Large intestine (tissue), 12 donors: ENCODE measurements around the gene WFIKKN1. TPM values are rescaled to one million over a fixed set of nuclear protein-coding genes. Genes with fewer than 3 reads are reported as not detected.
A peak's percentile ranks its signal among the peaks of the same experiment; 100 is the strongest.

Experiments used
- DNase-seq, 2 donors: peaks; one replicate each; pipeline versions ENCODE4 v3.0.0 to v3.0.0-alpha.2; 2013
- H3K27ac ChIP-seq: one replicate; pipeline ENCODE4 v1.5.1; 2013; ENCODE audit warnings: low read length
- H3K27me3 ChIP-seq: 2 replicates; pipeline ENCODE4 v1.6.1; 2013; ENCODE audit warnings: low read length; ENCODE audit not compliant: control insufficient read depth, insufficient read depth
- H3K36me3 ChIP-seq: 2 replicates; pipeline ENCODE4 v1.6.1; 2013; ENCODE audit warnings: low read length; ENCODE audit not compliant: control insufficient read depth, insufficient read depth
- H3K4me1 ChIP-seq: one replicate; pipeline ENCODE4 v1.6.1; 2013; ENCODE audit warnings: low read length; ENCODE audit not compliant: control insufficient read depth, insufficient read depth
- H3K4me3 ChIP-seq: one replicate; pipeline ENCODE4 v1.5.1; 2013; ENCODE audit warnings: low read length
- H3K9me3 ChIP-seq: one replicate; pipeline ENCODE4 v1.6.1; 2013; ENCODE audit warnings: mild to moderate bottlenecking, low read depth, low read length, moderate library complexity; ENCODE audit not compliant: control insufficient read depth
- WGBS: methylation state at CpG from one replicate; pipeline ENCODE4 v1.1.5; 2013; ENCODE audit warnings: low lambda C conversion rate; ENCODE audit not compliant: insufficient coverage; 5-methylcytosine and 5-hydroxymethylcytosine counted together
- long read RNA-seq, 11 donors: transcript quantifications; one replicate each; lab custom pipeline, GENCODE V29; 2026
- polyA plus RNA-seq: library from polyadenylated mRNA; unstranded; fragments of 120-200 nt; gene quantifications from one replicate; pipeline ENCODE4 v1.2.1, GENCODE V29; 2013

Gene WFIKKN1, protein sequence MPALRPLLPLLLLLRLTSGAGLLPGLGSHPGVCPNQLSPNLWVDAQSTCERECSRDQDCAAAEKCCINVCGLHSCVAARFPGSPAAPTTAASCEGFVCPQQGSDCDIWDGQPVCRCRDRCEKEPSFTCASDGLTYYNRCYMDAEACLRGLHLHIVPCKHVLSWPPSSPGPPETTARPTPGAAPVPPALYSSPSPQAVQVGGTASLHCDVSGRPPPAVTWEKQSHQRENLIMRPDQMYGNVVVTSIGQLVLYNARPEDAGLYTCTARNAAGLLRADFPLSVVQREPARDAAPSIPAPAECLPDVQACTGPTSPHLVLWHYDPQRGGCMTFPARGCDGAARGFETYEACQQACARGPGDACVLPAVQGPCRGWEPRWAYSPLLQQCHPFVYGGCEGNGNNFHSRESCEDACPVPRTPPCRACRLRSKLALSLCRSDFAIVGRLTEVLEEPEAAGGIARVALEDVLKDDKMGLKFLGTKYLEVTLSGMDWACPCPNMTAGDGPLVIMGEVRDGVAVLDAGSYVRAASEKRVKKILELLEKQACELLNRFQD
- 1.6 TPM for polyA plus RNA-seq
- long read RNA-seq, donor 1, full-length matches to known transcripts = 1 of 1 reads
- long read RNA-seq, donor 1, partial matches to known transcripts = 0 of 1 reads
- long read RNA-seq, donor 1, other reads (novel, unspliced or antisense) = 0 of 1 reads
- long read RNA-seq, donor 2, full-length matches to known transcripts = 6 of 6 reads
- long read RNA-seq, donor 2, partial matches to known transcripts = 0 of 6 reads
- long read RNA-seq, donor 2, other reads (novel, unspliced or antisense) = 0 of 6 reads
- long read RNA-seq, donor 3 = 0 reads
- long read RNA-seq, donor 4, full-length matches to known transcripts = 3 of 3 reads
- long read RNA-seq, donor 4, partial matches to known transcripts = 0 of 3 reads
- long read RNA-seq, donor 4, other reads (novel, unspliced or antisense) = 0 of 3 reads
- long read RNA-seq, donor 5, full-length matches to known transcripts = 6 of 6 reads
- long read RNA-seq, donor 5, partial matches to known transcripts = 0 of 6 reads
- long read RNA-seq, donor 5, other reads (novel, unspliced or antisense) = 0 of 6 reads
- long read RNA-seq, donor 6, full-length matches to known transcripts = 1 of 1 reads
- long read RNA-seq, donor 6, partial matches to known transcripts = 0 of 1 reads
- long read RNA-seq, donor 6, other reads (novel, unspliced or antisense) = 0 of 1 reads
- long read RNA-seq, donor 7, full-length matches to known transcripts = 3 of 3 reads
- long read RNA-seq, donor 7, partial matches to known transcripts = 0 of 3 reads
- long read RNA-seq, donor 7, other reads (novel, unspliced or antisense) = 0 of 3 reads
- long read RNA-seq, donor 8, full-length matches to known transcripts = 9 of 9 reads
- long read RNA-seq, donor 8, partial matches to known transcripts = 0 of 9 reads
- long read RNA-seq, donor 8, other reads (novel, unspliced or antisense) = 0 of 9 reads
- long read RNA-seq, donor 9, full-length matches to known transcripts = 6 of 6 reads
- long read RNA-seq, donor 9, partial matches to known transcripts = 0 of 6 reads
- long read RNA-seq, donor 9, other reads (novel, unspliced or antisense) = 0 of 6 reads
- long read RNA-seq, donor 10, full-length matches to known transcripts = 8 of 8 reads
- long read RNA-seq, donor 10, partial matches to known transcripts = 0 of 8 reads
- long read RNA-seq, donor 10, other reads (novel, unspliced or antisense) = 0 of 8 reads
- long read RNA-seq, donor 11, full-length matches to known transcripts = 2 of 2 reads
- long read RNA-seq, donor 11, partial matches to known transcripts = 0 of 2 reads
- long read RNA-seq, donor 11, other reads (novel, unspliced or antisense) = 0 of 2 reads

DNA sequence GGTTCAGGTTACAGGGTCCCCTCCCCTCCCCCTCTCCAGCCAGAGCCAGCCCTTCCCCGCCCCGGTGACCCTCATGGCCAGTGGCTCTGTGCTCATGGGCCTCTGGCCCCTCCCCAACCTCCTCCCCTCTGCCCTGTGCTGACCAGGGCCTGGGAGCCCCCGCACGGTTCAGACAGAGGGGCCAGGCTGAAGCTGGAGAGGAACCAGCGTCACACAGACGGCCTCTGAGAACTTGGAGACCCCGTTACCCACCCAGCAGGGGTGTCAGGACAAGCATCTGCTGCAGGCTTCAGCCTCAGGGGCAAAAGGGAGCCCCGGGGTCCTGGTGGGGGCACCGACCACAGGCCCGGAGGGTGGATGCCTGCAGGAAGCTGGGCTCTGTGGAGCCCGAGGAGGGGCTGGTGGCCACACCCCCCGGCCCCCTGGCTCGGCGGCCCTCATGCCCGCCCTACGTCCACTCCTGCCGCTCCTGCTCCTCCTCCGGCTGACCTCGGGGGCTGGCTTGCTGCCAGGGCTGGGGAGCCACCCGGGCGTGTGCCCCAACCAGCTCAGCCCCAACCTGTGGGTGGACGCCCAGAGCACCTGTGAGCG, at the start of gene WFIKKN1:
WFIKKN1 (plus strand) TSS at position 171 of the 591 bp plus-strand sequence; CDS start at position 440, 269 bp downstream.
- no CpG with 5 or more reads among the region's 23 CpGs for WGBS
- H3K9me3 ChIP-seq = peaks cover 7% of the 10 kb centered on the region
- peak in 1 of 2 donors; percentile 44 for DNase-seq
- H3K36me3 ChIP-seq = peaks cover 36% of the 10 kb centered on the region
- H3K4me3 ChIP-seq = no peak within 1 kb of the TSS
- peaks cover 3% of the 10 kb centered on the region for H3K27me3 ChIP-seq
- no peak within 1 kb of the TSS for H3K27ac ChIP-seq
- H3K4me1 ChIP-seq = peaks cover 22% of the 10 kb centered on the region

GRCh38 chr16:582218-582613, 48.6 kb upstream of the WFIKKN1 start:
- Histone ChIP-seq H3K4me3 (no peak overlapping the region), H3K4me1 (peaks cover 4% of the 10 kb centered on the region), H3K27me3 (peaks cover 3% of the 10 kb centered on the region), H3K27ac (no peak overlapping the region), H3K36me3 (peaks cover 5% of the 10 kb centered on the region), H3K9me3 (no peaks in the 10 kb centered on the region)
- WGBS = no CpG with 5 or more reads among the region's 18 CpGs
- no peak for DNase-seq

DNA sequence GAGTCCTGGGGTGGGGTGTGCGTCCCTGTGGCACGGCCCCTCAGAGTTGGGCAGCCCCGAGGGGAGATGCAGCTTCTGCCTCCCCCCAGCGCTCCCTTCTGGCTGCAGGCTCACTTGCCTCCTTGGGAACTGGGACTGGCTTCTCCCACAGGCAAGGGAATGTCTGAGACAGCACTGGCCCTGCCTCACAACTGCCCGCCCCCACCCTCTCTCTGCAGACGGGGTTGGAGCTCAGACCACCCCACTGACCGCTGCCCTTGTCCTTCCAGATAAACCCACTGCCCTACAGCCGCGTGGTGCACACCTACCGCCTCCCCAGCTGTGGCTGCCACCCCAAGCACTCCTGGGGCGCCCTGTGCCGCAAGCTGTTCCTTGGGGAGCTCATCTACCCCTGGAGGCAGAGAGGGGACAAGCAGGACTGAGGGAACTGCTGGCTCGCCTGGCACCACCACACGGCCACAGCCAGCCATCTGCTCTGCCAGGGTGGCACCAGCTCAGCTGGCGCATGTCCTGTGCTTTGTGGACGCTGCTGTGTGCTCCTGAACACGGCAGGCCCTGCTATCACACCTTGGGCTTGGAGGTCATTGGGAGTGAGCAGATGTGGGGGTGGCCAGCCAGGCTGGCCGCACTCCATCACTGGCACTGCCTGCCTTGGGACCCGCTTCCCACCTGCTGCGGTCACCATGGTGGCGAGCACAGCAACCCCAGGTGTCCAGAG, 48.0 kb upstream of the WFIKKN1 start:
- peaks cover 3% of the 10 kb centered on the region for H3K27me3 ChIP-seq
- peaks cover 6% of the 10 kb centered on the region for H3K4me1 ChIP-seq
- no peak for DNase-seq
- H3K9me3 ChIP-seq = no peaks in the 10 kb centered on the region
- no CpG with 5 or more reads among the region's 21 CpGs for WGBS
- no peak overlapping the region for H3K27ac ChIP-seq
- no peak overlapping the region for H3K4me3 ChIP-seq
- peaks cover 5% of the 10 kb centered on the region for H3K36me3 ChIP-seq

GRCh38 chr16:583470-583814, 47.3 kb upstream of the WFIKKN1 start:
- no CpG with 5 or more reads among the region's 16 CpGs for WGBS
- H3K4me1 ChIP-seq = peaks cover 13% of the 10 kb centered on the region

DNA sequence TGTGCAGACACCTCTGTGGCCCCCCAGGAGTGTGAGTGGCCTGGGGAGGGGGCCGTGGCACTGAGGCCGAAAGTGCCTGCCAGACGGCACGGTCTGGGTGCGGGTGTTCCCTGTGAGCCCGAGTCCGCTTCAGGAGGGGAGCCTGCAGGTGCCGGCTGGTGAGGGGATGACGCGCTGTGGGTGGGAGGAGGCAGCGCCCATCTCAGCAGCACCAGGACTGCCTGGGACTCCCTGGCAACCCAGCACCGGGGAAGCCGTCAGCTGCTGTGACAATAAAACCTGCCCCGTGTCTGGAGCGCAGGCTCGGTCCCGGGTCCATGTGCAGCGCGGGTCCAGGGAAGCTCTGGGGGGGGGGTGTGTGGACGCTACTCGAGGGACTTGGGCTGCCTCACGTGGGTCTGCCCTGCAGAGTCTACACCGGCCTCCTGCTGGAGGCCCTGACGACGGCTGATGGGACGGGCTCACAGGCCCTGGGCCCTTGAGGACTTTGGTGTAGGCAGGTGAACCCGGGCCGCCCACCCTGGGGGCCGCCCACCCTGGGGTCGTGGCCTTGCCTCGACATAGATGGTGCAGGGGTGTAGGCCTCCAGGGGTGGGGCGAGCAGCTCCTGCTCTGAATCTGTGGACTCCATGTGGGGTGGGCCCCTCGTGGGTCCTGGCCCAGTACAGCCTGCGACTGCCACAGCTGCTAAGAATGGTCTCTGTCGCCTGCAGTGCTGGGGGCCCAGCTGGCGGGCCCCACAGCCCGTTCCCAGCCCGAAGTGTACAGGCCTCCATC, 46.8 kb upstream of the WFIKKN1 start:
- peaks cover 3% of the 10 kb centered on the region for H3K27me3 ChIP-seq
- no CpG with 5 or more reads among the region's 38 CpGs for WGBS
- H3K4me1 ChIP-seq = peaks cover 13% of the 10 kb centered on the region
- H3K9me3 ChIP-seq = no peaks in the 10 kb centered on the region
- no peak overlapping the region for H3K27ac ChIP-seq
- peak in 1 of 2 donors; percentile 44 for DNase-seq
- H3K4me3 ChIP-seq = no peak overlapping the region
- H3K36me3 ChIP-seq = peaks cover 5% of the 10 kb centered on the region

More at GRCh38 chr16:583470-583814, 47.3 kb upstream of the WFIKKN1 start:
- H3K36me3 ChIP-seq = peaks cover 5% of the 10 kb centered on the region
- H3K4me3 ChIP-seq = no peak overlapping the region
- H3K9me3 ChIP-seq = no peaks in the 10 kb centered on the region
- no peak for DNase-seq
- peaks cover 3% of the 10 kb centered on the region for H3K27me3 ChIP-seq
- H3K27ac ChIP-seq = no peak overlapping the region

DNA sequence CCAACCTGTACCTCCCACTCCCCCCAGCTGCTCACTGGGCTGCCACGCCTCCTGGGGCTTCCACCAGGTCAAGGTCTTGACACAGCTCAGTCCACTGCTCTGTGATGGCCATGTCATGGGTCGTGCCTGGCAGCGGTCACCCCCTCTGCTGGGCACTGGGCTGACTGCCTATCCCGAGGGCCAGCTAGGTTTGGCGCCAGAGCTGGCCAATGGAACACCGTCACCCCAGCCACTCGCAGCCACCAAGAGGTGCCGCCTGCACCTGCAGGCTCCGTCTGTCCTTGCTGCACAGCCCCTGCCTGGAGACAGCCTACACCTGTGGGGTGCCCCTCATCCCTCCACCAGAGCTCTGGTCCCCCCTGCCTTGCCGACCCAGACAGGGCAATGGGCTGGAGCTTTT, 45.4 kb upstream of the WFIKKN1 start:
- peaks cover 13% of the 10 kb centered on the region for H3K4me1 ChIP-seq
- no peak for DNase-seq
- no peak overlapping the region for H3K4me3 ChIP-seq
- no peaks in the 10 kb centered on the region for H3K9me3 ChIP-seq
- H3K27ac ChIP-seq = no peak overlapping the region
- no CpG with 5 or more reads among the region's 10 CpGs for WGBS
- peaks cover 3% of the 10 kb centered on the region for H3K27me3 ChIP-seq
- H3K36me3 ChIP-seq = peaks cover 3% of the 10 kb centered on the region

GRCh38 chr16:586047-586644, 44.6 kb upstream of the WFIKKN1 start:
- peaks cover 3% of the 10 kb centered on the region for H3K27me3 ChIP-seq
- WGBS = no CpG with 5 or more reads among the region's 16 CpGs

More at GRCh38 chr16:586047-586644, 44.6 kb upstream of the WFIKKN1 start:
- no peak for DNase-seq
- Histone ChIP-seq H3K4me3 (no peak overlapping the region), H3K9me3 (no peaks in the 10 kb centered on the region), H3K4me1 (peaks cover 14% of the 10 kb centered on the region), H3K36me3 (no peaks in the 10 kb centered on the region), H3K27ac (no peak overlapping the region)
